Parathyroid adenoma (tissue), 2 donors: ENCODE measurements around the gene ARMC2.
"Not testable (repeated sequence)": the region's sequence is repeated elsewhere in the genome, so short reads cannot be mapped to it uniquely, and the experiment has no call there.

Experiments
- H2AFZ ChIP-seq: fragments of 300-600 bp; sonication (generic); one replicate; pipeline ENCODE4 v1.7.0; 2017; ENCODE audit warnings: antibody characterized with exemption, mild to moderate bottlenecking
- H3K27ac ChIP-seq: fragments of 300-600 bp; sonication (generic); one replicate; pipeline ENCODE4 v1.7.0; 2017
- H3K27me3 ChIP-seq: fragments of 300-600 bp; sonication (generic); one replicate; pipeline ENCODE4 v1.7.0; 2017; ENCODE audit warnings: low read length; ENCODE audit not compliant: control insufficient read depth, insufficient read depth
- H3K36me3 ChIP-seq: fragments of 300-600 bp; sonication (generic); one replicate; pipeline ENCODE4 v1.7.0; 2017; ENCODE audit warnings: low read length; ENCODE audit not compliant: control insufficient read depth, insufficient read depth
- H3K4me1 ChIP-seq: fragments of 300-600 bp; sonication (generic); one replicate; pipeline ENCODE4 v1.7.0; 2017; ENCODE audit warnings: control low read depth
- H3K4me2 ChIP-seq: fragments of 300-600 bp; sonication (generic); one replicate; pipeline ENCODE4 v1.7.0; 2017; ENCODE audit warnings: low read length
- H3K4me3 ChIP-seq: fragments of 300-600 bp; sonication (generic); one replicate; pipeline ENCODE4 v1.7.0; 2017; ENCODE audit warnings: low read depth, low read length
- H3K79me2 ChIP-seq: fragments of 300-600 bp; sonication (generic); one replicate; pipeline ENCODE4 v1.7.0; 2017; ENCODE audit warnings: control low read depth
- H3K9ac ChIP-seq: fragments of 300-600 bp; sonication (generic); one replicate; pipeline ENCODE4 v1.7.0; 2017; ENCODE audit warnings: mild to moderate bottlenecking
- H3K9me3 ChIP-seq: fragments of 300-600 bp; sonication (generic); one replicate; pipeline ENCODE4 v1.7.0; 2017; ENCODE audit warnings: low read length; ENCODE audit not compliant: control insufficient read depth
- CTCF ChIP-seq: fragments of 300-600 bp; sonication (generic); IDR thresholded peaks from one replicate; pipeline ENCODE4 v1.7.0; 2017; ENCODE audit warnings: antibody characterized with exemption, mild to moderate bottlenecking
- donor health status: primary hyperparathyroidism.

The ARMC2 gene

DNA sequence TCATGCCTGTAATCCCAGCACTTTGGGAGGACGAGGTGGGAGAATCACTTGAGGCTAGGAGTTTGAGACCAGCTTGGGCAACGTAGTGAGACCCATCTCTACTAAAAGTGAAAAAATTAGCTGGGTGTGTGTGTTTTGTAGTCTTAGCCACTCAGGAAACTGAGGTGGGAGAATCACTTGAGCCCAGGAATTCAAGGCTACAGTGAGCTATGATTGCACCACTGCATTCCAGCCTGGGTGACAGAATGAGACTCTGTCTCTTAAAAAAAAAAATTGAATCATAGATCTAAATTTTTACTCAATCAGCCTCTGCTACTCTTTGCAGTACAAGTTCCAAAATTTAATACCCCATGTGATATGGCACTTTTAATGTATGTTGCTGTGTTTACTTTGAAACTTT, 121.6 kb downstream of the ARMC2 start:
- no peaks in the 10 kb centered on the region for H3K9me3 ChIP-seq
- no peak overlapping the region for H2AFZ ChIP-seq
- no peaks in the 10 kb centered on the region for H3K27me3 ChIP-seq
- no peak overlapping the region for H3K4me3 ChIP-seq
- H3K4me2 ChIP-seq = no peak overlapping the region
- H3K79me2 ChIP-seq = no peaks in the 10 kb centered on the region
- no peak overlapping the region for H3K9ac ChIP-seq
- H3K36me3 ChIP-seq = no peaks in the 10 kb centered on the region
- peaks cover 15% of the 10 kb centered on the region for H3K4me1 ChIP-seq
- TF ChIP-seq CTCF = no peak
- H3K27ac ChIP-seq = no peak overlapping the region

GRCh38 chr6:108974201-108974600, 126.0 kb downstream of the ARMC2 start:
- no peaks in the 10 kb centered on the region for H3K27me3 ChIP-seq
- TF ChIP-seq CTCF = no peak
- no peaks in the 10 kb centered on the region for H3K36me3 ChIP-seq
- peaks cover 3% of the 10 kb centered on the region for H3K4me1 ChIP-seq
- no peak overlapping the region for H3K4me3 ChIP-seq
- no peaks in the 10 kb centered on the region for H3K79me2 ChIP-seq
- no peaks in the 10 kb centered on the region for H3K9me3 ChIP-seq
- no peak overlapping the region for H3K9ac ChIP-seq
- H2AFZ ChIP-seq = no peak overlapping the region
- no peak overlapping the region for H3K27ac ChIP-seq
- H3K4me2 ChIP-seq = no peak overlapping the region

- H3K27me3 ChIP-seq, H3K4me1 ChIP-seq, H2AFZ ChIP-seq, H3K36me3 ChIP-seq, H3K9me3 ChIP-seq, H3K27ac ChIP-seq, H3K79me2 ChIP-seq, H3K4me3 ChIP-seq, H3K9ac ChIP-seq, H3K4me2 ChIP-seq: not testable (repeated sequence)
These were observed 130.4 kb downstream of the ARMC2 start for GRCh38 chr6:108978638-108979037.

DNA sequence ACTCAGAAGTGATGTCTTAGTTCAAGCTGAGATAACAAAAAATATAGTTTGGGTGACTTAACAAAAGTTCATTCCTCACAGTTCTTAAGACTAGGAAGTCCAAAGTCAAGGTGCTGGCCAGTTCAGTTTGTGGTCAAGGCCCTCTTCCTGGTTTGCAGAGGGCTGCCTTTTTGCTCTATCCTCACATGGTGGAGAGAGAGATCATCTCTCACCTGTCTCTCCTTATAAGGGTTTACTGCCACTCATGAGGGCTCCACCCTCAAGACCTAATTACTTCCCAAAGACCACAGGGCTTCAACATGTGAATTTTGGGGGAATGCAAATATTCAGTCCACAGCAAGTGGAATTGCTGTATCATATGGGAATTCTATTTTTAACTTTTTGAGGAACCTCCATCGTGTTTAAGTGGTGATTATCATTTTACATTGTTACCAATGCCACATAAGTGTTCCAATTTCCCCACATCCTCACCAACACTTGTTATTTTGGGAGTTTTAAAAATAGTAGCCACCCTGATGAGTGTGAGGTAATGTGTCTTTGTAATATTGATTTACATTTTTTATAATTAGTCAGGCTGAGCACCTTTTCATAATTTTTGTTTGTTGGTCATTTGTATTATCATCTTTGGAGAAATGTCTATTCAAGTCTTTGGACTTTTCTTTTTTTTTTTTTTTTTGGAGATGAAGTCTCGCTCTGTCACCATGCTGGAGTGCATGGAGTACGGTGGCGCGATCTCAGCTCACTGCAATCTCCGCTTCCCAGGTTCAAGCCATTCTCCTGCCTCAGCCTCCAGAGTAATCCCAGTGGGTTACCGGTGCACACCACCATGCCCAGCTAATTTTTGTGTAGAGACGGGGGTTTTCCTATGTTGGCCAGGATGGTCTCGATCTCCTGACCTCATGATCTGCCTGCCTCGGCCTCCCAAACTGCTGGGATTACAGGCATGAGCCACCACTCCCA, 134.2 kb downstream of the ARMC2 start:
- no peak for TF ChIP-seq CTCF

GRCh38 chr6:108983151-108983550, 134.9 kb downstream of the ARMC2 start:
- Histone ChIP-seq H3K9me3 (no peaks in the 10 kb centered on the region), H3K79me2 (no peaks in the 10 kb centered on the region), H3K36me3 (no peaks in the 10 kb centered on the region), H3K4me3 (no peak overlapping the region), H3K27ac (no peak overlapping the region), H3K27me3 (no peaks in the 10 kb centered on the region), H2AFZ (no peak overlapping the region), H3K4me2 (no peak overlapping the region), H3K9ac (no peak overlapping the region), H3K4me1 (no peaks in the 10 kb centered on the region)
- no peak for TF ChIP-seq CTCF

More for the DNA sequence above, 134.2 kb downstream of the ARMC2 start:
- Histone ChIP-seq H3K27ac (no peak overlapping the region), H3K36me3 (no peaks in the 10 kb centered on the region), H3K79me2 (no peaks in the 10 kb centered on the region), H3K27me3 (no peaks in the 10 kb centered on the region), H2AFZ (no peak overlapping the region), H3K9me3 (no peaks in the 10 kb centered on the region), H3K4me1 (no peaks in the 10 kb centered on the region), H3K9ac (no peak overlapping the region), H3K4me2 (no peak overlapping the region), H3K4me3 (no peak overlapping the region)
